H1 (cell line): Measurements from ENCODE around the gene TRPC4. TPM values are rescaled to one million over a fixed set of nuclear protein-coding genes. Genes with fewer than 3 reads are reported as not detected.

Source experiments
- CTCF ChIA-PET: fragments of 300-600 bp; sonication (Branson Sonifier 250); formaldehyde crosslinking; loops from one replicate; lab custom pipeline; 2021; ENCODE audit not compliant: partially characterized antibody; lab: Charles Lee
- POLR2A ChIA-PET: fragments of 300-600 bp; sonication (Branson Sonifier 250); formaldehyde crosslinking; loops from one replicate; lab custom pipeline; 2021; ENCODE audit warnings: inconsistent platforms; ENCODE audit not compliant: partially characterized antibody; lab: Charles Lee
- DNase-seq, 2 experiments: peaks; one replicate each; pipeline versions ENCODE4 v3.0.0 to v3.0.0-alpha.2; 2010 to 2022; ENCODE audit warnings: low spot score in 2 of 2, low read depth in 1 of 2, mixed read lengths in 1 of 2
- FAIRE-seq: peaks from 2 replicates; lab custom pipeline; 2011; peaks lifted over from hg19 to GRCh38; lab: Jason Lieb, UNC
- H2AFZ ChIP-seq: 2 replicates; pipeline ENCODE4 v1.8.1; 2012; ENCODE audit warnings: low read length, inconsistent platforms
- H2AK5ac ChIP-seq: 2 replicates; pipeline ENCODE4 v1.6.1; 2013; ENCODE audit warnings: low read depth, low read length
- H2BK120ac ChIP-seq: replicated peaks from 2 replicates; pipeline ENCODE3; 2013; ENCODE audit warnings: low read depth, low read length, inconsistent platforms
- H2BK12ac ChIP-seq: 2 replicates; pipeline ENCODE4 v1.6.1; 2013; ENCODE audit warnings: low read depth, low read length
- H2BK15ac ChIP-seq: 2 replicates; pipeline ENCODE4 v1.6.1; 2013; ENCODE audit warnings: low read length
- H2BK20ac ChIP-seq: 2 replicates; pipeline ENCODE4 v1.6.1; 2013; ENCODE audit warnings: low read length
- H2BK5ac ChIP-seq: 2 replicates; pipeline ENCODE4 v1.6.1; 2013; ENCODE audit warnings: low read depth, low read length
- H3K14ac ChIP-seq: 2 replicates; pipeline ENCODE4 v1.6.1; 2013; ENCODE audit warnings: inconsistent platforms; ENCODE audit not compliant: insufficient read length
- H3K18ac ChIP-seq: 2 replicates; pipeline ENCODE4 v1.6.1; 2013; ENCODE audit warnings: low read length; ENCODE audit errors: extremely low read depth
- H3K23ac ChIP-seq: 2 replicates; pipeline ENCODE4 v1.6.1; 2013; ENCODE audit warnings: inconsistent platforms; ENCODE audit not compliant: insufficient read length
- H3K23me2 ChIP-seq: 2 replicates; pipeline ENCODE4 v1.6.1; 2013; ENCODE audit warnings: low read depth, low read length
- H3K27ac ChIP-seq: 2 replicates; pipeline ENCODE4 v1.6.1; 2011; ENCODE audit warnings: low read depth, low read length, inconsistent platforms
- H3K27me3 ChIP-seq, 4 experiments: replicated peaks in 1 of 4; 1 replicate in 1 of 4; 2 replicates in 3 of 4; pipeline versions ENCODE4 v1.6.1 to v1.8.1; 2011 to 2013; ENCODE audit warnings: low read length in 3 of 4, mild to moderate bottlenecking in 3 of 4, inconsistent platforms in 2 of 4, mixed read lengths in 2 of 4, moderate library complexity in 1 of 4; ENCODE audit not compliant: control insufficient read depth in 3 of 4, insufficient read depth in 3 of 4; ENCODE audit errors: extremely low read depth in 1 of 4
- H3K36me3 ChIP-seq, 4 experiments: 2 replicates each; pipeline versions ENCODE4 v1.6.1 to v1.8.1; 2011 to 2013; ENCODE audit warnings: mild to moderate bottlenecking in 4 of 4, low read length in 3 of 4, moderate library complexity in 2 of 4, control low read depth in 1 of 4, inconsistent platforms in 1 of 4; ENCODE audit not compliant: insufficient read depth in 4 of 4, control insufficient read depth in 2 of 4
- H3K4ac ChIP-seq: replicated peaks from 2 replicates; pipeline ENCODE3; 2013; ENCODE audit warnings: low read length, low read depth, mixed read lengths, inconsistent platforms; ENCODE audit not compliant: insufficient read length
- H3K4me1 ChIP-seq, 4 experiments: replicated peaks in 1 of 4; 1 replicate in 1 of 4; 2 replicates in 3 of 4; pipeline versions ENCODE4 v1.6.1 to v1.8.1; 2011 to 2013; ENCODE audit warnings: low read length in 3 of 4, inconsistent platforms in 2 of 4, mixed read lengths in 1 of 4; ENCODE audit not compliant: insufficient read depth in 4 of 4, control insufficient read depth in 3 of 4
- H3K4me2 ChIP-seq, 2 experiments: 2 replicates each; pipeline versions ENCODE4 v1.6.1 to v1.8.1; 2011 to 2013; ENCODE audit warnings: low read depth in 2 of 2, low read length in 2 of 2, control low read depth in 1 of 2, inconsistent platforms in 1 of 2, mild to moderate bottlenecking in 1 of 2; ENCODE audit not compliant: insufficient read depth in 1 of 2
- H3K4me3 ChIP-seq, 4 experiments: fragments of 200-600, 300-600 bp in 1 of 4; sonication (generic), shearing (Covaris generic), sonication (Bioruptor Twin) in 1 of 4; 2 replicates each; pipeline versions ENCODE4 v1.5.1 to v1.8.1; 2011 to 2016; ENCODE audit warnings: low read length in 4 of 4, low read depth in 3 of 4, control low read depth in 2 of 4, inconsistent platforms in 2 of 4, mild to moderate bottlenecking in 2 of 4, mixed read lengths in 1 of 4, moderate library complexity in 1 of 4; ENCODE audit not compliant: insufficient read depth in 2 of 4; ENCODE audit errors: extremely low read depth in 1 of 4
- H3K56ac ChIP-seq: replicated peaks from 2 replicates; pipeline ENCODE3; 2013; ENCODE audit warnings: low read depth, mild to moderate bottlenecking, mixed read lengths, low read length, inconsistent platforms; ENCODE audit not compliant: insufficient read length
- H3K79me1 ChIP-seq: 2 replicates; pipeline ENCODE4 v1.6.1; 2013; ENCODE audit warnings: low read depth, low read length, control low read depth
- H3K79me2 ChIP-seq, 2 experiments: 2 replicates each; pipeline versions ENCODE4 v1.6.1 to v1.8.1; 2012 to 2013; ENCODE audit warnings: low read length in 2 of 2, mild to moderate bottlenecking in 2 of 2, inconsistent platforms in 1 of 2; ENCODE audit not compliant: insufficient read depth in 2 of 2, control insufficient read depth in 1 of 2
- H3K9ac ChIP-seq, 4 experiments: replicated peaks in 1 of 4; 1 replicate in 1 of 4; 2 replicates in 3 of 4; pipeline versions ENCODE4 v1.6.1 to v1.8.1; 2011 to 2013; ENCODE audit warnings: low read depth in 3 of 4, low read length in 3 of 4, control low read depth in 2 of 4, mild to moderate bottlenecking in 2 of 4, moderate library complexity in 2 of 4, inconsistent platforms in 1 of 4; ENCODE audit errors: extremely low read depth in 1 of 4
- H3K9me3 ChIP-seq, 2 experiments: 2 replicates each; pipeline versions ENCODE4 v1.6.1 to v1.8.1; 2012 to 2013; ENCODE audit warnings: mild to moderate bottlenecking in 2 of 2, moderate library complexity in 2 of 2, control low read depth in 1 of 2, inconsistent platforms in 1 of 2, low read depth in 1 of 2, low read length in 1 of 2, mixed read lengths in 1 of 2; ENCODE audit not compliant: insufficient read depth in 2 of 2
- H4K20me1 ChIP-seq, 2 experiments: replicated peaks in 1 of 2; 2 replicates each; pipeline versions ENCODE3 to v1.8.1; 2011 to 2013; ENCODE audit warnings: inconsistent platforms in 2 of 2, low read length in 2 of 2, mild to moderate bottlenecking in 1 of 2; ENCODE audit not compliant: insufficient read depth in 2 of 2, control insufficient read depth in 1 of 2
- H4K5ac ChIP-seq: 2 replicates; pipeline ENCODE4 v1.6.1; 2013; ENCODE audit warnings: low read length, low read depth, mixed read lengths, inconsistent platforms; ENCODE audit not compliant: insufficient read length
- H4K8ac ChIP-seq: 2 replicates; pipeline ENCODE4 v1.8.0; 2013; ENCODE audit warnings: mild to moderate bottlenecking, moderate library complexity, low read length, inconsistent platforms; ENCODE audit not compliant: insufficient read depth; ENCODE audit errors: extremely low read depth
- H4K91ac ChIP-seq: replicated peaks from 2 replicates; pipeline ENCODE3; 2013; ENCODE audit warnings: low read length, mixed read lengths, inconsistent platforms; ENCODE audit not compliant: insufficient read length
- ASH2L ChIP-seq: fragments of 200-600, 300-600 bp; sonication (generic); IDR thresholded peaks from one replicate; pipeline ENCODE4 v1.7.1; 2017; ENCODE audit warnings: low read length
- BRCA1 ChIP-seq: IDR thresholded peaks from 2 replicates; pipeline ENCODE4 v1.6.1; 2012; ENCODE audit warnings: low read depth, low read length, improper control_type of control experiment
- CEBPB ChIP-seq: IDR thresholded peaks from 2 replicates; pipeline ENCODE4 v1.6.1; 2012; ENCODE audit warnings: low read depth, low read length
- CHD2 ChIP-seq: IDR thresholded peaks from 2 replicates; pipeline ENCODE4 v1.6.1; 2012; ENCODE audit warnings: low read length, improper control_type of control experiment
- EP300 ChIP-seq, 2 experiments: IDR thresholded peaks; 1 replicate in 1 of 2; 2 replicates in 1 of 2; pipeline ENCODE4 v1.6.1; 2011 to 2012; ENCODE audit warnings: low read depth in 2 of 2, low read length in 2 of 2, mild to moderate bottlenecking in 2 of 2, borderline replicate concordance in 1 of 2, inconsistent platforms in 1 of 2, moderate library complexity in 1 of 2
- EZH2 ChIP-seq: fragments of 200-600 bp; sonication (generic); IDR thresholded peaks from 2 replicates; pipeline ENCODE4 v1.7.1; 2012; ENCODE audit warnings: low read depth, mild to moderate bottlenecking, moderate library complexity, low read length, inconsistent platforms; ENCODE audit not compliant: severe bottlenecking
- KDM5A ChIP-seq: fragments of 200-600 bp; IDR thresholded peaks from 2 replicates; pipeline ENCODE4 v1.7.1; 2012; ENCODE audit warnings: mild to moderate bottlenecking, low read length, inconsistent platforms, mixed read lengths
- NANOG ChIP-seq: IDR thresholded peaks from 2 replicates; pipeline ENCODE4 v1.6.1; 2011; ENCODE audit warnings: low read length, low read depth, mild to moderate bottlenecking, inconsistent platforms; ENCODE audit not compliant: insufficient read depth, poor library complexity, severe bottlenecking
- POLR2A ChIP-seq, 2 experiments: IDR thresholded peaks; 1 replicate in 1 of 2; 2 replicates in 1 of 2; pipeline ENCODE4 v1.6.1; 2011; ENCODE audit warnings: low read depth in 2 of 2, low read length in 2 of 2, mild to moderate bottlenecking in 2 of 2; ENCODE audit errors: control extremely low read depth in 1 of 2
- POLR2AphosphoS5 ChIP-seq: IDR thresholded peaks from 2 replicates; pipeline ENCODE4 v1.6.1; 2011; ENCODE audit warnings: low read depth, low read length
- RBBP5 ChIP-seq: IDR thresholded peaks from 2 replicates; pipeline ENCODE4 v1.7.1; 2012; ENCODE audit warnings: low read depth, mild to moderate bottlenecking, inconsistent platforms, low read length, moderate library complexity, borderline replicate concordance
- TAF7 ChIP-seq: optimal IDR thresholded peaks from 2 replicates; pipeline ENCODE3; 2011; ENCODE audit warnings: low read depth, mild to moderate bottlenecking, inconsistent platforms, low read length, moderate library complexity, borderline replicate concordance
- YY1 ChIP-seq: IDR thresholded peaks from 2 replicates; pipeline ENCODE4 v1.6.1; 2011; ENCODE audit warnings: low read depth, mild to moderate bottlenecking, low read length
- ZNF274 ChIP-seq: IDR thresholded peaks from 2 replicates; pipeline ENCODE4 v1.7.0; 2012; ENCODE audit warnings: low read length, borderline replicate concordance; ENCODE audit errors: extremely low read depth
- polyA plus RNA-seq, 7 experiments: library from polyadenylated mRNA; depleted of rRNA in 3 of 7; stranded (reverse) in 5 of 7; unstranded in 2 of 7; fragments of >200 nt in 5 of 7; fragments of 200-250 nt in 2 of 7; gene quantifications; 1 replicate in 5 of 7; 2 replicates in 1 of 7; 4 replicates in 1 of 7; pipeline versions ENCODE4 v1.2.1 to v1.2.3, GENCODE V29; 2011 to 2013; ENCODE audit warnings: missing spikeins in 2 of 7, mixed read lengths in 2 of 7
- total RNA-seq: library from RNA; stranded (reverse); fragmentation: NEBNext Ultra II Directional; extraction: Animal tissue kit (Norgen Biotek cat#: 25700); gene quantifications from 2 replicates; pipeline ENCODE4 v1.2.1, GENCODE V29; 2021
- TF ChIP-seq, protein P1 (sequence below): IDR thresholded peaks from 2 replicates; pipeline ENCODE4 v1.6.1; 2011; ENCODE audit warnings: low read length, improper control_type of control experiment

The TRPC4 gene
- total and polyA plus RNA-seq, 2 of the 8 experiments (the other 6 are each of a cell fraction or from before 2014, with no cell fraction given): 12.3 to 14.7 TPM

DNA sequence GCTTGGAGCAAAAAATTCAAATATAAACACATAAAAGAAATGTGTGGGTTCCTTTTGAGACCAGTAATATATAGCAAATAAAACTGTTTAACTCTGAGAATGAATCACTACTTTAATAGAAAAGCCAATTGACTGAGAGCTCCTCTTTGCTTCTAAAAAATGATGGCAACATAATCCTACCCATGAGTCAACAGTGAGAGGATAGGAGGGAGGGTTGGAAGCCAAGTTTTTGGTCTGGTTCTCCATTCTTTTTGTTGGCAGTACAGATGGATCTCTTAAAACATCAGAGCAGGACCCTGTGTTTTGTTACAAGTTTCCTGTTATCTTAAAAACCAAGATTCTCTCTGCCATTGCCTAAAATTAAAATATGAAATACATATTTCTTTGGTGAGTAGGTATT, 221.0 kb downstream of the TRPC4 start:
- Histone ChIP-seq H2BK15ac (no peak overlapping the region), H2AFZ (no peak overlapping the region), H2BK120ac (no peak overlapping the region), H2BK20ac (no peak overlapping the region), H3K79me1 (no peaks in the 10 kb centered on the region), H3K23ac (no peak overlapping the region), H3K4me2 (no peak overlapping the region), H3K36me3 (peaks cover 0 to 19% (median 6%) of the 10 kb centered on the region in 4 experiments; a peak in 4 of 8 replicates), H3K23me2 (no peaks in the 10 kb centered on the region), H2BK5ac (no peak overlapping the region), H2AK5ac (no peak overlapping the region), H3K27me3 (no peaks in the 10 kb centered on the region), H3K14ac (no peak overlapping the region), H3K56ac (no peak overlapping the region), H3K27ac (no peak overlapping the region), H4K20me1 (no peaks in the 10 kb centered on the region), H3K79me2 (no peaks in the 10 kb centered on the region), H3K9me3 (no peaks in the 10 kb centered on the region), H3K4me1 (no peaks in the 10 kb centered on the region; a peak in 1 of 7 replicates), H4K8ac (no peak overlapping the region), H3K4me3 (no peak overlapping the region), H3K4ac (no peak overlapping the region), H4K5ac (no peak overlapping the region), H3K9ac (no peak overlapping the region), H2BK12ac (no peak overlapping the region), H4K91ac (no peak overlapping the region), H3K18ac (no peak overlapping the region)
- FAIRE-seq (no peak), DNase-seq (no peak)
- ChIA-PET POLR2A (no interaction called here), CTCF (interaction anchor here (0.7 to 0.9 kb wide), 2 partner anchors 14 to 44 kb away, joined by 3 to 4 read pairs; no protein-coding TSS in a partner anchor)
- TF ChIP-seq, protein P1, sequence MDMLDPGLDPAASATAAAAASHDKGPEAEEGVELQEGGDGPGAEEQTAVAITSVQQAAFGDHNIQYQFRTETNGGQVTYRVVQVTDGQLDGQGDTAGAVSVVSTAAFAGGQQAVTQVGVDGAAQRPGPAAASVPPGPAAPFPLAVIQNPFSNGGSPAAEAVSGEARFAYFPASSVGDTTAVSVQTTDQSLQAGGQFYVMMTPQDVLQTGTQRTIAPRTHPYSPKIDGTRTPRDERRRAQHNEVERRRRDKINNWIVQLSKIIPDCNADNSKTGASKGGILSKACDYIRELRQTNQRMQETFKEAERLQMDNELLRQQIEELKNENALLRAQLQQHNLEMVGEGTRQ: no peak
- TF ChIP-seq POLR2A (IDR thresholded peaks at IDR 0.05; ENCODE audit: control extremely low read depth in 1 of 2, low read depth in 2 of 2, low read length in 2 of 2) (no peak), NANOG (no peak), KDM5A (no peak), EZH2 (no peak), ASH2L (no peak), CEBPB (no peak), YY1 (no peak), RBBP5 (no peak), TAF7 (no peak), POLR2AphosphoS5 (no peak), CHD2 (no peak), EP300 (IDR thresholded peaks at IDR 0.05; ENCODE audit: borderline replicate concordance in 1 of 2, low read depth in 2 of 2, low read length in 2 of 2) (no peak), BRCA1 (no peak), ZNF274 (no peak)
